Vagina (tissue), 2 donors: ENCODE measurements around the gene CALD1. TPM values are rescaled to one million over a fixed set of nuclear protein-coding genes. Genes with fewer than 3 reads are reported as not detected.
"Not testable (repeated sequence)": the region's sequence is repeated elsewhere in the genome, so short reads cannot be mapped to it uniquely, and the experiment has no call there.

Experiments
- DNase-seq, 2 donors: peaks; one replicate each; pipeline ENCODE4 v3.0.0-alpha.2; 2017; ENCODE audit errors: extremely low spot score in 2 of 2
- H3K27ac ChIP-seq: fragments of 200-600 bp; sonication (generic); one replicate; pipeline ENCODE4 v1.5.1; 2019
- H3K27me3 ChIP-seq: fragments of 200-600 bp; sonication (generic); one replicate; pipeline ENCODE4 v1.5.1; 2019
- H3K36me3 ChIP-seq, 2 donors: fragments of 200-600 bp; sonication (generic); one replicate each; pipeline ENCODE4 v1.5.1; 2017 to 2019
- H3K4me1 ChIP-seq: fragments of 200-600 bp; sonication (generic); one replicate; pipeline ENCODE4 v1.5.1; 2019
- H3K4me3 ChIP-seq, 2 donors: fragments of 200-600 bp; sonication (generic); 1 replicate in 1 of 2; 2 replicates in 1 of 2; pipeline ENCODE4 v1.5.1; 2016 to 2019
- H3K9me3 ChIP-seq: fragments of 200-600 bp; sonication (generic); one replicate; pipeline ENCODE4 v1.5.1; 2019
- CTCF ChIP-seq, 3 experiments: fragments of 450-650 bp in 2 of 3; fragments of 200-600 bp in 1 of 3; sonication (generic) in 1 of 3; IDR thresholded peaks; one replicate each; pipeline ENCODE4 v1.5.1; 2017 to 2019; ENCODE audit warnings: antibody characterized with exemption in 3 of 3, mild to moderate bottlenecking in 2 of 3, moderate library complexity in 2 of 3
- POLR2A ChIP-seq, 2 donors: fragments of 450-650 bp; IDR thresholded peaks; one replicate each; pipeline ENCODE4 v1.6.1; 2017; ENCODE audit warnings: antibody characterized with exemption in 2 of 2, mild to moderate bottlenecking in 2 of 2, moderate library complexity in 2 of 2
- POLR2AphosphoS5 ChIP-seq, 2 donors: sonication (generic); formaldehyde crosslinking; IDR thresholded peaks; one replicate each; pipeline ENCODE4 v1.9.0; 2017; ENCODE audit warnings: antibody characterized with exemption in 2 of 2, mild to moderate bottlenecking in 2 of 2, low read depth in 1 of 2; ENCODE audit not compliant: insufficient read depth in 1 of 2
- intact Hi-C: fragments of 100-400 bp; cut with DNase I; formaldehyde crosslinking; loops from one replicate; pipeline ENCODE4 v1.15.1; 2023
- total RNA-seq: library from RNA; depleted of rRNA; stranded (reverse); fragments of >200 nt; gene quantifications from one replicate; pipeline ENCODE4 v1.2.3, GENCODE V29; 2016

Gene CALD1
- total RNA-seq, 1 donor from 2014 or later: 343 TPM

GRCh38 chr7:134963036-134963435, 183.6 kb downstream of the CALD1 start:
- intact Hi-C loops: no loop called here
- Histone ChIP-seq H3K27me3 (no peaks in the 10 kb centered on the region), H3K36me3 (peaks cover 0 to 82% of the 10 kb centered on the region in 2 donors), H3K4me1 (no peaks in the 10 kb centered on the region), H3K9me3 (no peaks in the 10 kb centered on the region), H3K4me3 (no peak overlapping the region), H3K27ac (no peak overlapping the region)
- DNase-seq: no peak
- TF ChIP-seq POLR2AphosphoS5 (IDR thresholded peaks at IDR 0.05; ENCODE audit: insufficient read depth in 1 of 2, low read depth in 1 of 2) (no peak), POLR2A (IDR thresholded peaks at IDR 0.05) (no peak), CTCF (IDR thresholded peaks at IDR 0.05) (no peak)

- peaks cover 0 to 49% of the 10 kb centered on the region in 2 donors for H3K36me3 ChIP-seq
- no peaks in the 10 kb centered on the region for H3K27me3 ChIP-seq
- TF ChIP-seq CTCF (IDR thresholded peaks at IDR 0.05) (no peak), POLR2AphosphoS5 (IDR thresholded peaks at IDR 0.05; ENCODE audit: insufficient read depth in 1 of 2, low read depth in 1 of 2) (no peak), POLR2A (IDR thresholded peaks at IDR 0.05) (no peak)
- H3K9me3 ChIP-seq: no peaks in the 10 kb centered on the region
- intact Hi-C loops: no loop called here
- H3K4me3 ChIP-seq: no peak overlapping the region
- H3K27ac ChIP-seq: no peak overlapping the region
- no peak for DNase-seq
- no peaks in the 10 kb centered on the region for H3K4me1 ChIP-seq
Measured at GRCh38 chr7:134966691-134967090, 187.3 kb downstream of the CALD1 start.

GRCh38 chr7:134968110-134968509, 188.7 kb downstream of the CALD1 start:
- TF ChIP-seq POLR2AphosphoS5 (IDR thresholded peaks at IDR 0.05; ENCODE audit: insufficient read depth in 1 of 2, low read depth in 1 of 2): no peak
- no peak for TF ChIP-seq CTCF (IDR thresholded peaks at IDR 0.05)
- TF ChIP-seq POLR2A (IDR thresholded peaks at IDR 0.05): no peak
- Histone ChIP-seq H3K4me3 (no peak overlapping the region), H3K27ac (no peak overlapping the region), H3K9me3 (no peaks in the 10 kb centered on the region), H3K36me3 (peaks cover 0 to 39% of the 10 kb centered on the region in 2 donors), H3K4me1 (no peaks in the 10 kb centered on the region), H3K27me3 (no peaks in the 10 kb centered on the region)
- no peak for DNase-seq
- intact Hi-C loops: no loop called here

- DNase-seq, H3K9me3 ChIP-seq, H3K36me3 ChIP-seq, H3K4me3 ChIP-seq, H3K27me3 ChIP-seq, H3K4me1 ChIP-seq, intact Hi-C loops, H3K27ac ChIP-seq: not testable (repeated sequence)
Measured at GRCh38 chr7:134981645-134982044, 202.2 kb downstream of the CALD1 start.

- Histone ChIP-seq H3K4me3 (peak overlapping the region; percentile 81 to 87), H3K9me3 (no peaks in the 10 kb centered on the region), H3K4me1 (peaks cover 10% of the 10 kb centered on the region), H3K36me3 (no peaks in the 10 kb centered on the region), H3K27me3 (no peaks in the 10 kb centered on the region), H3K27ac (peak overlapping the region; percentile 92)
- intact Hi-C loops: loop anchor here (2.0 kb wide), 1 partner anchor 185 kb away; the partner anchor contains the start of gene CYREN
- TF ChIP-seq CTCF (IDR thresholded peaks at IDR 0.05) (no peak), POLR2AphosphoS5 (IDR thresholded peaks at IDR 0.05; ENCODE audit: insufficient read depth in 1 of 2, low read depth in 1 of 2) (no peak), POLR2A (IDR thresholded peaks at IDR 0.05) (no peak)
- DNase-seq: no peak
Measured at GRCh38 chr7:134985894-134986362, 206.5 kb downstream of the CALD1 start.
